HEK293 (cell line): ENCODE measurements around the gene MYD88.

Experiments
- BCL11A ChIP-seq: fragments of 450-650 bp; formaldehyde crosslinking; IDR thresholded peaks from 2 replicates; pipeline ENCODE4 v1.5.1; 2016; ENCODE audit warnings: low read depth, missing biosample characterization, missing genetic modification characterization
- EGR2 ChIP-seq: fragments of 450-650 bp; formaldehyde crosslinking; IDR thresholded peaks from 2 replicates; pipeline ENCODE4 v1.5.1; 2016; ENCODE audit warnings: low read depth, missing biosample characterization, missing genetic modification characterization
- KLF8 ChIP-seq: fragments of 450-650 bp; formaldehyde crosslinking; IDR thresholded peaks from 2 replicates; pipeline ENCODE4 v1.5.1; 2016; ENCODE audit warnings: missing biosample characterization, missing genetic modification characterization
- MZF1 ChIP-seq: fragments of 450-650 bp; formaldehyde crosslinking; IDR thresholded peaks from 2 replicates; pipeline ENCODE4 v1.5.1; 2017; ENCODE audit warnings: missing biosample characterization, missing genetic modification characterization, borderline replicate concordance
- SCRT1 ChIP-seq: fragments of 450-650 bp; formaldehyde crosslinking; IDR thresholded peaks from 2 replicates; pipeline ENCODE4 v1.5.1; 2016; ENCODE audit warnings: missing biosample characterization, missing genetic modification characterization, borderline replicate concordance
- SCRT2 ChIP-seq: fragments of 450-650 bp; formaldehyde crosslinking; IDR thresholded peaks from 2 replicates; pipeline ENCODE4 v1.5.1; 2016; ENCODE audit warnings: missing biosample characterization, missing genetic modification characterization
- ZBTB48 ChIP-seq: fragments of 450-650 bp; formaldehyde crosslinking; IDR thresholded peaks from 2 replicates; pipeline ENCODE4 v1.5.1; 2016; ENCODE audit warnings: missing biosample characterization, missing genetic modification characterization
- ZNF10 ChIP-seq: fragments of 450-650 bp; formaldehyde crosslinking; IDR thresholded peaks from 2 replicates; pipeline ENCODE4 v1.5.1; 2017; ENCODE audit warnings: missing biosample characterization, missing genetic modification characterization
- ZNF112 ChIP-seq: fragments of 450-650 bp; formaldehyde crosslinking; IDR thresholded peaks from 2 replicates; pipeline ENCODE4 v1.5.0; 2017; ENCODE audit warnings: missing biosample characterization, missing genetic modification characterization
- ZNF114 ChIP-seq: fragments of 450-650 bp; formaldehyde crosslinking; IDR thresholded peaks from 2 replicates; pipeline ENCODE4 v1.5.0; 2017; ENCODE audit warnings: missing biosample characterization, missing genetic modification characterization
- ZNF132 ChIP-seq: fragments of 450-650 bp; formaldehyde crosslinking; IDR thresholded peaks from 2 replicates; pipeline ENCODE4 v1.5.1; 2017; ENCODE audit warnings: missing biosample characterization, missing genetic modification characterization, borderline replicate concordance
- ZNF133 ChIP-seq: fragments of 450-650 bp; formaldehyde crosslinking; IDR thresholded peaks from 2 replicates; pipeline ENCODE4 v1.5.1; 2016; ENCODE audit warnings: missing biosample characterization, missing genetic modification characterization
- ZNF16 ChIP-seq: fragments of 450-650 bp; formaldehyde crosslinking; IDR thresholded peaks from 2 replicates; pipeline ENCODE4 v1.5.1; 2016; ENCODE audit warnings: low read depth, missing biosample characterization, missing genetic modification characterization
- ZNF404 ChIP-seq: fragments of 450-650 bp; formaldehyde crosslinking; IDR thresholded peaks from 2 replicates; pipeline ENCODE4 v1.5.1; 2017; ENCODE audit warnings: missing biosample characterization, missing genetic modification characterization
- ZNF48 ChIP-seq: fragments of 450-650 bp; formaldehyde crosslinking; IDR thresholded peaks from 2 replicates; pipeline ENCODE4 v1.5.1; 2016; ENCODE audit warnings: missing biosample characterization, missing genetic modification characterization
- ZNF514 ChIP-seq: fragments of 450-650 bp; formaldehyde crosslinking; IDR thresholded peaks from 2 replicates; pipeline ENCODE4 v1.5.1; 2016; ENCODE audit warnings: missing biosample characterization, missing genetic modification characterization
- ZNF529 ChIP-seq: fragments of 450-650 bp; formaldehyde crosslinking; IDR thresholded peaks from 2 replicates; pipeline ENCODE4 v1.5.1; 2017; ENCODE audit warnings: missing genetic modification characterization, missing biosample characterization; ENCODE audit not compliant: insufficient replicate concordance
- ZNF530 ChIP-seq: fragments of 450-650 bp; formaldehyde crosslinking; IDR thresholded peaks from 2 replicates; pipeline ENCODE4 v1.5.1; 2016; ENCODE audit warnings: low read depth, missing biosample characterization, missing genetic modification characterization
- ZNF626 ChIP-seq: fragments of 450-650 bp; sonication (Bioruptor Pico); formaldehyde crosslinking; IDR thresholded peaks from 2 replicates; pipeline ENCODE4 v1.5.1; 2018; ENCODE audit warnings: missing biosample characterization, missing genetic modification characterization, inconsistent platforms
- ZNF629 ChIP-seq: fragments of 450-650 bp; formaldehyde crosslinking; IDR thresholded peaks from 2 replicates; pipeline ENCODE4 v1.5.1; 2017; ENCODE audit warnings: missing biosample characterization, missing genetic modification characterization
- ZNF660 ChIP-seq: fragments of 450-650 bp; IDR thresholded peaks from 2 replicates; pipeline ENCODE4 v1.5.1; 2018; ENCODE audit warnings: missing biosample characterization, mild to moderate bottlenecking, missing genetic modification characterization
- ZNF670 ChIP-seq: fragments of 450-650 bp; formaldehyde crosslinking; IDR thresholded peaks from 2 replicates; pipeline ENCODE4 v1.5.1; 2016; ENCODE audit warnings: missing biosample characterization, missing genetic modification characterization, low read depth
- ZNF747 ChIP-seq: fragments of 450-650 bp; formaldehyde crosslinking; IDR thresholded peaks from 2 replicates; pipeline ENCODE4 v1.5.1; 2016; ENCODE audit warnings: missing biosample characterization, missing genetic modification characterization
- ZNF776 ChIP-seq: fragments of 450-650 bp; formaldehyde crosslinking; IDR thresholded peaks from 2 replicates; pipeline ENCODE4 v1.5.0; 2017; ENCODE audit warnings: missing biosample characterization, missing genetic modification characterization, borderline replicate concordance
- ZNF792 ChIP-seq: fragments of 450-650 bp; formaldehyde crosslinking; IDR thresholded peaks from 2 replicates; pipeline ENCODE4 v1.5.1; 2016; ENCODE audit warnings: missing biosample characterization, missing genetic modification characterization
- ZSCAN23 ChIP-seq: fragments of 450-650 bp; formaldehyde crosslinking; IDR thresholded peaks from 2 replicates; pipeline ENCODE4 v1.5.1; 2016; ENCODE audit warnings: missing biosample characterization, missing genetic modification characterization
- TF ChIP-seq, protein P1 (sequence below): fragments of 450-650 bp; formaldehyde crosslinking; IDR thresholded peaks from 2 replicates; pipeline ENCODE4 v1.5.1; 2016; ENCODE audit warnings: missing biosample characterization, missing genetic modification characterization
- TF ChIP-seq, protein P2 (sequence below): IDR thresholded peaks from 2 replicates; pipeline ENCODE4 v1.6.1; 2011; ENCODE audit warnings: mild to moderate bottlenecking, low read depth, low read length, borderline replicate concordance
- TF ChIP-seq, protein P3 (sequence below): fragments of 450-650 bp; formaldehyde crosslinking; IDR thresholded peaks from 2 replicates; pipeline ENCODE4 v1.5.1; 2016; ENCODE audit warnings: missing biosample characterization, missing genetic modification characterization
- TF ChIP-seq, protein P4 (sequence below): fragments of 450-650 bp; formaldehyde crosslinking; IDR thresholded peaks from 2 replicates; pipeline ENCODE4 v1.5.0; 2017; ENCODE audit warnings: missing biosample characterization, missing genetic modification characterization, borderline replicate concordance
- TF ChIP-seq, protein P5 (sequence below): fragments of 450-650 bp; formaldehyde crosslinking; IDR thresholded peaks from 2 replicates; pipeline ENCODE4 v1.5.1; 2016; ENCODE audit warnings: missing biosample characterization, missing genetic modification characterization

MYD88 gene

DNA sequence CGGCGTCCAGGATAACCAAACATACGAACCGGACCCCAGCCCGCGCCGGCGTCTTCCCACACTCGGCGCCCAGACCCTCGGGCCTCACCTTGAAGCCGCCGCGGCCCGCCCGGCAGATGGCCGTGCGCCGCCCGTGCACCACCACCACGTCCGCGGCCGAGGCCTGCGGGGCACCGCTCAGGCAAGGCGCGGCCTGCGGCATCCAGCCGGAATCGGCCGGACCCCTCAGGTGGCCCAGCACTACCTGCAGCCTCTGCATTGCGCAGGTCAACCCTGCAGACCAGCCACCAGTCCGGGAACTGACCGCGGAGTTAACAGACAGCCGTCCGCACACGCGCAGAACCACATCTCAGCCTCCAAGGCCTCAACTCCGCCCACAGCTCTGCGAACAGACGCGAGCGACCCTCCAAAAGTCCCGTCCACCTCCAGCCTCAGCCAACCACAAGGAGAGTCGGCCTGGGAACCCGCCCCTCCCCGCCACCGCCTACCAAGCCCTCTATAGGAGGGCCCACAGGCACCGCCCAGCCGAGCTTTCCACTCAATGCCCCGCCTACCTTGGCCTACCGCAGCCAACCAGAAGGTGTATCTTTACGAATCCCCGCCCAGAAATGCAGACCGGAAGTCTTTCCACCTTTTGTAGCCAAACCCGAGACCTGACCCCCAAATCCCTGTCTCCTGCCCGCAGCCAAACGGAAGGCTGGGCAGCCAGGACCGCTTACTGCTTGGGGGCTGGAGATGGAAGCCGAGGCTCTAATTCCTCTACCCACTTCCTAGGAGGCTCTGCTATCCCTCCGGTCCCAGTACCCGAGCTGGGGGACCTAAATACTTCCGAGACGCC, 1.5 kb upstream of the MYD88 start, which contains the start of gene ACAA1 (continued):
- no peak for TF ChIP-seq ZNF114 (tag by site-specific recombination)
- TF ChIP-seq, protein P1, sequence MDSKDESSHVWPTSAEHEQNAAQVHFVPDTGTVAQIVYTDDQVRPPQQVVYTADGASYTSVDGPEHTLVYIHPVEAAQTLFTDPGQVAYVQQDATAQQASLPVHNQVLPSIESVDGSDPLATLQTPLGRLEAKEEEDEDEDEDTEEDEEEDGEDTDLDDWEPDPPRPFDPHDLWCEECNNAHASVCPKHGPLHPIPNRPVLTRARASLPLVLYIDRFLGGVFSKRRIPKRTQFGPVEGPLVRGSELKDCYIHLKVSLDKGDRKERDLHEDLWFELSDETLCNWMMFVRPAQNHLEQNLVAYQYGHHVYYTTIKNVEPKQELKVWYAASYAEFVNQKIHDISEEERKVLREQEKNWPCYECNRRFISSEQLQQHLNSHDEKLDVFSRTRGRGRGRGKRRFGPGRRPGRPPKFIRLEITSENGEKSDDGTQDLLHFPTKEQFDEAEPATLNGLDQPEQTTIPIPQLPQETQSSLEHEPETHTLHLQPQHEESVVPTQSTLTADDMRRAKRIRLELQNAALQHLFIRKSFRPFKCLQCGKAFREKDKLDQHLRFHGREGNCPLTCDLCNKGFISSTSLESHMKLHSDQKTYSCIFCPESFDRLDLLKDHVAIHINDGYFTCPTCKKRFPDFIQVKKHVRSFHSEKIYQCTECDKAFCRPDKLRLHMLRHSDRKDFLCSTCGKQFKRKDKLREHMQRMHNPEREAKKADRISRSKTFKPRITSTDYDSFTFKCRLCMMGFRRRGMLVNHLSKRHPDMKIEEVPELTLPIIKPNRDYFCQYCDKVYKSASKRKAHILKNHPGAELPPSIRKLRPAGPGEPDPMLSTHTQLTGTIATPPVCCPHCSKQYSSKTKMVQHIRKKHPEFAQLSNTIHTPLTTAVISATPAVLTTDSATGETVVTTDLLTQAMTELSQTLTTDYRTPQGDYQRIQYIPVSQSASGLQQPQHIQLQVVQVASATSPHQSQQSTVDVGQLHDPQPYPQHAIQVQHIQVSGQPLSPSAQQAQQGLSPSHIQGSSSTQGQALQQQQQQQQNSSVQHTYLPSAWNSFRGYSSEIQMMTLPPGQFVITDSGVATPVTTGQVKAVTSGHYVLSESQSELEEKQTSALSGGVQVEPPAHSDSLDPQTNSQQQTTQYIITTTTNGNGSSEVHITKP (tag by site-specific recombination) = peak; percentile 79; the same call in 1 of the 2 replicates
- TF ChIP-seq ZBTB48 (tag by site-specific recombination) = no peak
- no peak for TF ChIP-seq ZNF792
- no peak for TF ChIP-seq ZNF16 (tag by site-specific recombination)
- no peak for TF ChIP-seq ZNF776 (tag by site-specific recombination)
- no peak for TF ChIP-seq ZNF670 (tag by site-specific recombination)
- TF ChIP-seq MZF1 (tag by site-specific recombination) = no peak
- TF ChIP-seq, protein P2, sequence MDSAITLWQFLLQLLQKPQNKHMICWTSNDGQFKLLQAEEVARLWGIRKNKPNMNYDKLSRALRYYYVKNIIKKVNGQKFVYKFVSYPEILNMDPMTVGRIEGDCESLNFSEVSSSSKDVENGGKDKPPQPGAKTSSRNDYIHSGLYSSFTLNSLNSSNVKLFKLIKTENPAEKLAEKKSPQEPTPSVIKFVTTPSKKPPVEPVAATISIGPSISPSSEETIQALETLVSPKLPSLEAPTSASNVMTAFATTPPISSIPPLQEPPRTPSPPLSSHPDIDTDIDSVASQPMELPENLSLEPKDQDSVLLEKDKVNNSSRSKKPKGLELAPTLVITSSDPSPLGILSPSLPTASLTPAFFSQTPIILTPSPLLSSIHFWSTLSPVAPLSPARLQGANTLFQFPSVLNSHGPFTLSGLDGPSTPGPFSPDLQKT = peak; percentile 43; the same call in 1 of the 2 replicates
- TF ChIP-seq, protein P3, sequence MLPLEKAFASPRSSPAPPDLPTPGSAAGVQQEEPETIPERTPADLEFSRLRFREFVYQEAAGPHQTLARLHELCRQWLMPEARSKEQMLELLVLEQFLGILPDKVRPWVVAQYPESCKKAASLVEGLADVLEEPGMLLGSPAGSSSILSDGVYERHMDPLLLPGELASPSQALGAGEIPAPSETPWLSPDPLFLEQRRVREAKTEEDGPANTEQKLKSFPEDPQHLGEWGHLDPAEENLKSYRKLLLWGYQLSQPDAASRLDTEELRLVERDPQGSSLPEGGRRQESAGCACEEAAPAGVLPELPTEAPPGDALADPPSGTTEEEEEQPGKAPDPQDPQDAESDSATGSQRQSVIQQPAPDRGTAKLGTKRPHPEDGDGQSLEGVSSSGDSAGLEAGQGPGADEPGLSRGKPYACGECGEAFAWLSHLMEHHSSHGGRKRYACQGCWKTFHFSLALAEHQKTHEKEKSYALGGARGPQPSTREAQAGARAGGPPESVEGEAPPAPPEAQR (tag by site-specific recombination) = no peak
- TF ChIP-seq ZNF112 (tag by site-specific recombination) = no peak
- TF ChIP-seq ZNF529 (tag by site-specific recombination) = no peak
- TF ChIP-seq KLF8 (tag by site-specific recombination) = peak; percentile 63; the same call in 1 of the 2 replicates
- TF ChIP-seq ZNF530 (tag by site-specific recombination) = no peak
- TF ChIP-seq EGR2 = peak; percentile 26; the same call in 1 of the 2 replicates
- no peak for TF ChIP-seq ZNF132
- TF ChIP-seq, protein P4, sequence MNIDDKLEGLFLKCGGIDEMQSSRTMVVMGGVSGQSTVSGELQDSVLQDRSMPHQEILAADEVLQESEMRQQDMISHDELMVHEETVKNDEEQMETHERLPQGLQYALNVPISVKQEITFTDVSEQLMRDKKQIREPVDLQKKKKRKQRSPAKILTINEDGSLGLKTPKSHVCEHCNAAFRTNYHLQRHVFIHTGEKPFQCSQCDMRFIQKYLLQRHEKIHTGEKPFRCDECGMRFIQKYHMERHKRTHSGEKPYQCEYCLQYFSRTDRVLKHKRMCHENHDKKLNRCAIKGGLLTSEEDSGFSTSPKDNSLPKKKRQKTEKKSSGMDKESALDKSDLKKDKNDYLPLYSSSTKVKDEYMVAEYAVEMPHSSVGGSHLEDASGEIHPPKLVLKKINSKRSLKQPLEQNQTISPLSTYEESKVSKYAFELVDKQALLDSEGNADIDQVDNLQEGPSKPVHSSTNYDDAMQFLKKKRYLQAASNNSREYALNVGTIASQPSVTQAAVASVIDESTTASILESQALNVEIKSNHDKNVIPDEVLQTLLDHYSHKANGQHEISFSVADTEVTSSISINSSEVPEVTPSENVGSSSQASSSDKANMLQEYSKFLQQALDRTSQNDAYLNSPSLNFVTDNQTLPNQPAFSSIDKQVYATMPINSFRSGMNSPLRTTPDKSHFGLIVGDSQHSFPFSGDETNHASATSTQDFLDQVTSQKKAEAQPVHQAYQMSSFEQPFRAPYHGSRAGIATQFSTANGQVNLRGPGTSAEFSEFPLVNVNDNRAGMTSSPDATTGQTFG (tag by site-specific recombination) = no peak
- TF ChIP-seq, protein P5, sequence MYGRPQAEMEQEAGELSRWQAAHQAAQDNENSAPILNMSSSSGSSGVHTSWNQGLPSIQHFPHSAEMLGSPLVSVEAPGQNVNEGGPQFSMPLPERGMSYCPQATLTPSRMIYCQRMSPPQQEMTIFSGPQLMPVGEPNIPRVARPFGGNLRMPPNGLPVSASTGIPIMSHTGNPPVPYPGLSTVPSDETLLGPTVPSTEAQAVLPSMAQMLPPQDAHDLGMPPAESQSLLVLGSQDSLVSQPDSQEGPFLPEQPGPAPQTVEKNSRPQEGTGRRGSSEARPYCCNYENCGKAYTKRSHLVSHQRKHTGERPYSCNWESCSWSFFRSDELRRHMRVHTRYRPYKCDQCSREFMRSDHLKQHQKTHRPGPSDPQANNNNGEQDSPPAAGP (tag by site-specific recombination) = no peak
- no peak for TF ChIP-seq ZNF660 (tag by site-specific recombination)
- no peak for TF ChIP-seq ZNF747 (tag by site-specific recombination)
- peak; percentile 18; the same call in 1 of the 2 replicates for TF ChIP-seq ZNF629
- TF ChIP-seq ZNF48 (tag by site-specific recombination) = no peak
- no peak for TF ChIP-seq ZNF133 (tag by site-specific recombination)
- TF ChIP-seq ZNF514 (tag by site-specific recombination) = no peak
- no peak for TF ChIP-seq ZNF404 (tag by site-specific recombination)
- TF ChIP-seq ZNF10 (tag by site-specific recombination) = no peak
- no peak for TF ChIP-seq SCRT2 (tag by site-specific recombination)
- no peak for TF ChIP-seq ZNF626 (tag by site-specific recombination)
- no peak for TF ChIP-seq SCRT1 (tag by site-specific recombination)
- TF ChIP-seq BCL11A = no peak
- no peak for TF ChIP-seq ZSCAN23
